B cell (primary cell): ENCODE results near the gene MAFB.

ENCODE experiments used
- EZH2 ChIP-seq: IDR thresholded peaks from 2 replicates; pipeline ENCODE4 v1.6.1; 2012; ENCODE audit warnings: borderline replicate concordance, low read depth, mild to moderate bottlenecking, moderate library complexity, low read length; ENCODE audit not compliant: insufficient read depth, poor library complexity, severe bottlenecking
- TF ChIP-seq, protein P1 (sequence below): fragments of 200-600 bp; IDR thresholded peaks from one replicate; pipeline ENCODE4 v1.8.0; 2022; ENCODE audit warnings: antibody characterized with exemption, mild to moderate bottlenecking

DNA sequence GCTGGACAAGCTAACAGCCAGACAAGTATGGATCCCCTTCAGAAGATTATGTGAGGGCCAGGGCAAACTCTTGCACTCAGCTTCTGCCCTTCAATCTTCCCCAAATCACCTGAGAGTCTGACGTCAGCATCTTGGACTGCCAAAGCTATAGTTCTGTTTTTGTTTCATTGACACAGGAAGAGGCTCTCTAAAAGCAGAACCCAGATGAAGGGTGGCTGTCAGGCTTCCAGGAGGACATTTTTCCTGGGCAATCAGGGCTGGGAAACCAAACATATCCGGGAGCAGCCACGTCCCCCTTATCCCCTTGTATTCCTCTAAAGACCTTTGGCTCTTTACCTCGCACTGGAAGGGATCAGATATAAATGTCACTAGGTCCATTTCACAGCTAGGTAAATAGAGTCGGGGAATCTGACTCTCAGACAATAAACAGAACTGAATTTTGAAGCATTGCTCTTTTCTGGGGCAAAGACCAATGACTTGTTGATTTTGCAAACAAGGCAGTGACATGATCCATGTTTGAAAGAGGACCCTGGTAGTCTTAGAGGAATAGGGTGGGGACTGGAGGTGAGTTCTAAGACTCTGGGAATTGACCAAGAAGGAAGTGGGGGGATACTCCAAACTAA is 13.3 kb downstream of the MAFB start:
- TF ChIP-seq, protein P1, sequence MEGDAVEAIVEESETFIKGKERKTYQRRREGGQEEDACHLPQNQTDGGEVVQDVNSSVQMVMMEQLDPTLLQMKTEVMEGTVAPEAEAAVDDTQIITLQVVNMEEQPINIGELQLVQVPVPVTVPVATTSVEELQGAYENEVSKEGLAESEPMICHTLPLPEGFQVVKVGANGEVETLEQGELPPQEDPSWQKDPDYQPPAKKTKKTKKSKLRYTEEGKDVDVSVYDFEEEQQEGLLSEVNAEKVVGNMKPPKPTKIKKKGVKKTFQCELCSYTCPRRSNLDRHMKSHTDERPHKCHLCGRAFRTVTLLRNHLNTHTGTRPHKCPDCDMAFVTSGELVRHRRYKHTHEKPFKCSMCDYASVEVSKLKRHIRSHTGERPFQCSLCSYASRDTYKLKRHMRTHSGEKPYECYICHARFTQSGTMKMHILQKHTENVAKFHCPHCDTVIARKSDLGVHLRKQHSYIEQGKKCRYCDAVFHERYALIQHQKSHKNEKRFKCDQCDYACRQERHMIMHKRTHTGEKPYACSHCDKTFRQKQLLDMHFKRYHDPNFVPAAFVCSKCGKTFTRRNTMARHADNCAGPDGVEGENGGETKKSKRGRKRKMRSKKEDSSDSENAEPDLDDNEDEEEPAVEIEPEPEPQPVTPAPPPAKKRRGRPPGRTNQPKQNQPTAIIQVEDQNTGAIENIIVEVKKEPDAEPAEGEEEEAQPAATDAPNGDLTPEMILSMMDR: no peak
- no peak for TF ChIP-seq EZH2
